Panc1 (cell line): Measurements from ENCODE around the gene CSTA. TPM values are rescaled to one million over a fixed set of nuclear protein-coding genes. Genes with fewer than 3 reads are reported as not detected.

Experiments
- ATAC-seq: fragments of 200-7000 bp; cut with Tn5 transposase; 2 replicates; pipeline ENCODE4 v1.9.1; 2020; ENCODE audit warnings: mild to moderate bottlenecking, moderate library complexity
- BruUV-seq: library from RNA; stranded (reverse); fragments of 400-500 nt; replicated peaks from 2 replicates; lab custom pipeline; 2021; lab: Mats Ljungman, UMichigan
- CTCF ChIA-PET: fragments of 300-600 bp; sonication (Branson Sonifier 250); formaldehyde crosslinking; loops from one replicate; lab custom pipeline; 2022; ENCODE audit warnings: antibody characterized with exemption; lab: Charles Lee
- POLR2A ChIA-PET: fragments of 300-600 bp; sonication (Branson Sonifier 250); formaldehyde crosslinking; loops from one replicate; lab custom pipeline; 2022; ENCODE audit warnings: antibody characterized with exemption; lab: Charles Lee
- DNase-seq: peaks from one replicate; pipeline ENCODE4 v3.0.0-alpha.2; 2010; ENCODE audit warnings: low read depth, low spot score
- H3K27ac ChIP-seq: 2 replicates; pipeline ENCODE4 v1.5.1; 2011; ENCODE audit warnings: mild to moderate bottlenecking, low read length, inconsistent platforms
- H3K27me3 ChIP-seq: fragments of 200-500 bp; sonication (Bioruptor generic); 2 replicates; pipeline ENCODE4 v1.6.0; 2014; ENCODE audit warnings: low read length, inconsistent platforms; ENCODE audit not compliant: control insufficient read depth, insufficient read depth
- H3K36me3 ChIP-seq: fragments of 200-500 bp; sonication (Bioruptor generic); 2 replicates; pipeline ENCODE4 v1.5.1; 2014; ENCODE audit warnings: inconsistent platforms, mild to moderate bottlenecking, low read length, moderate library complexity; ENCODE audit not compliant: control insufficient read depth, insufficient read depth
- H3K4me1 ChIP-seq: 2 replicates; pipeline ENCODE4 v1.5.1; 2011; ENCODE audit warnings: inconsistent platforms, mild to moderate bottlenecking, low read length, moderate library complexity; ENCODE audit not compliant: control insufficient read depth, insufficient read depth
- H3K4me3 ChIP-seq, 2 experiments: 2 replicates each; pipeline ENCODE4 v1.5.1; 2011 to 2012; ENCODE audit warnings: low read depth in 2 of 2, low read length in 2 of 2, mild to moderate bottlenecking in 2 of 2, inconsistent platforms in 1 of 2, moderate library complexity in 1 of 2
- H3K9me3 ChIP-seq: fragments of 200-500 bp; sonication (Bioruptor generic); 2 replicates; pipeline ENCODE4 v1.5.1; 2014; ENCODE audit warnings: low read depth, mild to moderate bottlenecking, inconsistent platforms, low read length, moderate library complexity; ENCODE audit not compliant: control insufficient read depth, insufficient read depth
- CTCF ChIP-seq: fragments of 450-650 bp; IDR thresholded peaks from 2 replicates; pipeline ENCODE4 v1.5.1; 2017; ENCODE audit warnings: mild to moderate bottlenecking
- POLR2AphosphoS5 ChIP-seq: IDR thresholded peaks from 2 replicates; pipeline ENCODE4 v1.6.1; 2012; ENCODE audit warnings: mild to moderate bottlenecking, low read depth, low read length, moderate library complexity
- REST ChIP-seq, 2 experiments: IDR thresholded peaks; 2 replicates each; pipeline ENCODE4 v1.6.1; 2011 to 2012; ENCODE audit warnings: low read depth in 2 of 2, control low read depth in 1 of 2, low read length in 1 of 2, mild to moderate bottlenecking in 1 of 2, moderate library complexity in 1 of 2; ENCODE audit not compliant: insufficient read depth in 1 of 2
- SIN3A ChIP-seq: IDR thresholded peaks from 2 replicates; pipeline ENCODE4 v1.6.1; 2012; ENCODE audit warnings: low read depth, mild to moderate bottlenecking, low read length, moderate library complexity, borderline replicate concordance; ENCODE audit not compliant: insufficient read depth
- TCF7L2 ChIP-seq: IDR thresholded peaks from 2 replicates; pipeline ENCODE4 v1.6.1; 2011; ENCODE audit warnings: mild to moderate bottlenecking, low read depth, low read length, inconsistent platforms
- in situ Hi-C: cut with HindIII; loops from 2 replicates; pipeline ENCODE4 v1.10.0; 2016; ENCODE audit warnings: low sequenced_read_pairs, low pct_unique_long_range_greater_than_20kb
- intact Hi-C: fragments of 100-400 bp; cut with micrococcal nuclease; formaldehyde crosslinking; loops from one replicate; pipeline ENCODE4 v1.10.0; 2022; ENCODE audit not compliant: unreplicated experiment
- total RNA-seq: library from RNA; stranded (reverse); gene quantifications from one replicate; pipeline ENCODE4 v1.2.1, GENCODE V29; 2021; ENCODE audit not compliant: unreplicated experiment

Gene CSTA
- total RNA-seq, 1 experiment from 2014 or later: not detected

DNA sequence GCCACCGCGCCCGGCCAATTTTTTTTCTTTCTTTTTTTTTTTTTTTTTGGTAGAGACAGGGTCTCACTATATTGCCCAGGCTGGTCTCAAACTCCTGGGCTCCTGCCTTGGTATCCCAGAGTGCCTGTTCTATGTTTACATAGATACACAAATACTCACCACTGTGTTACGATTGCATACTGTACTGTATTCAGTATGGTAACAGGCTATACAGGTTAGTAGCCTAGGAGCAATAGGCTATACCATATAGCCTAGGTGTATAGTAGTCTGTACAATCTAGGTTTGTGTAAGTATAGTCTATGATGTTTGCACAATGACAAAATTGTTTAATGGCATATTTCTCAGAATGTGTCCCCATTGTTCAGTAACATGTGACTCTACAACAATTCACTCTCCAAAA lies 26.6 kb downstream of the CSTA start:
- Histone ChIP-seq H3K36me3 (no peaks in the 10 kb centered on the region), H3K4me3 (no peak overlapping the region), H3K9me3 (no peaks in the 10 kb centered on the region), H3K27me3 (no peaks in the 10 kb centered on the region), H3K4me1 (no peaks in the 10 kb centered on the region), H3K27ac (no peak overlapping the region)
- DNase-seq (no peak), ATAC-seq (no peak)
- no TSS peak for BruUV-seq
- in situ Hi-C loops (no loop called here), intact Hi-C loops (no loop called here)
- ChIA-PET POLR2A (no interaction called here), CTCF (no interaction called here)
- TF ChIP-seq TCF7L2 (no peak), REST (IDR thresholded peaks at IDR 0.05; ENCODE audit: insufficient read depth in 1 of 2, low read depth in 2 of 2, low read length in 1 of 2) (no peak), SIN3A (no peak), CTCF (no peak), POLR2AphosphoS5 (no peak)

DNA sequence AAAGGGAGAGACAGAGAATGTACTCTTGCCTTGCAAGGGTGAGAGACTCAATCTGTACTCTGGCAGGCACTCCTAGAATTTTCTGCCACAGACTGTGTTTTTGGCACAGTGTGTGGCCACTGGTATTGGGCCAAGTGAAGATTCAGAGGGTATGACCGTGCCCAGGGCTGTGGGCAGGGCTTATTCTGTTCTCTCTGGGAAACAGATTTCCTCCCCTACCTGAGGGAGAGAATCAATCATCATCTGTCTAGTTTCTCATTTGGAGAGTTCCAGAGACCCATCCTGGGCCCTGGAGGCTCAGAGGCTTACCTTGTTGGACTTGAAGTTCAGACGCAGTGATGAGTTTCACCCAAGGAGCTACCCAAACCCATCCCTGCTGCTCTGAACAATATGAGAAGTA lies 28.2 kb downstream of the CSTA start:
- no peaks in the 10 kb centered on the region for H3K27me3 ChIP-seq
- ChIA-PET CTCF (interaction anchor here (0.6 kb wide), 1 partner anchor 831 kb away, joined by 3 read pairs; no protein-coding TSS in a partner anchor), POLR2A (no interaction called here)
- ATAC-seq: no peak
- in situ Hi-C loops: no loop called here
- no peaks in the 10 kb centered on the region for H3K9me3 ChIP-seq
- no TSS peak for BruUV-seq
- no peak overlapping the region for H3K27ac ChIP-seq
- no peaks in the 10 kb centered on the region for H3K36me3 ChIP-seq
- H3K4me1 ChIP-seq: no peaks in the 10 kb centered on the region
- H3K4me3 ChIP-seq: no peak overlapping the region
- no peak for DNase-seq
- intact Hi-C loops: no loop called here
- TF ChIP-seq REST (IDR thresholded peaks at IDR 0.05; ENCODE audit: insufficient read depth in 1 of 2, low read depth in 2 of 2, low read length in 1 of 2): no peak
- no peak for TF ChIP-seq TCF7L2
- no peak for TF ChIP-seq CTCF
- TF ChIP-seq POLR2AphosphoS5: no peak
- no peak for TF ChIP-seq SIN3A
